DOHH2 (cell line): ENCODE results near the gene POLD4.

Experiments
- H3F3A ChIP-seq: fragments of 200-600 bp; sonication (generic), shearing (Covaris generic); 2 replicates; pipeline ENCODE4 v1.6.0; 2016; ENCODE audit warnings: antibody characterized with exemption, mild to moderate bottlenecking; ENCODE audit not compliant: control insufficient read depth, insufficient read depth
- H3K27ac ChIP-seq: fragments of 200-600 bp; sonication (generic); 2 replicates; pipeline ENCODE4 v1.5.1; 2014; ENCODE audit warnings: low read depth, mild to moderate bottlenecking, low read length, moderate library complexity
- H3K27me3 ChIP-seq: fragments of 200-600 bp; sonication (generic); 2 replicates; pipeline ENCODE4 v1.6.1; 2014; ENCODE audit warnings: mild to moderate bottlenecking, low read length, mixed read lengths; ENCODE audit not compliant: control insufficient read depth
- H3K36me3 ChIP-seq: fragments of 200-600 bp; sonication (generic); 2 replicates; pipeline ENCODE4 v1.6.1; 2014; ENCODE audit warnings: mild to moderate bottlenecking, low read length, moderate library complexity, mixed read lengths; ENCODE audit not compliant: control insufficient read depth
- H3K4me1 ChIP-seq: fragments of 200-600 bp; sonication (generic); 2 replicates; pipeline ENCODE4 v1.6.1; 2014; ENCODE audit warnings: mild to moderate bottlenecking, low read length, mixed read lengths; ENCODE audit not compliant: control insufficient read depth
- H3K4me2 ChIP-seq: fragments of 200-600 bp; sonication (generic); 2 replicates; pipeline ENCODE4 v1.6.0; 2014; ENCODE audit warnings: mild to moderate bottlenecking, low read length, moderate library complexity
- H3K4me3 ChIP-seq: fragments of 200-600 bp; sonication (generic); 2 replicates; pipeline ENCODE4 v1.5.1; 2014; ENCODE audit warnings: mild to moderate bottlenecking, low read length, mixed read lengths
- H3K79me2 ChIP-seq: fragments of 200-600 bp; sonication (generic); 2 replicates; pipeline ENCODE4 v1.6.1; 2014; ENCODE audit warnings: mild to moderate bottlenecking, low read length, mixed read lengths; ENCODE audit not compliant: control insufficient read depth
- H3K9me2 ChIP-seq: fragments of 200-600 bp; sonication (generic); replicated peaks from 2 replicates; pipeline ENCODE4 v1.6.1; 2014; ENCODE audit warnings: mild to moderate bottlenecking, low read length, mixed read lengths; ENCODE audit not compliant: control insufficient read depth
- H3K9me3 ChIP-seq: fragments of 200-600 bp; sonication (generic); 2 replicates; pipeline ENCODE4 v1.6.1; 2014; ENCODE audit warnings: antibody characterized with exemption, low read length, mixed read lengths; ENCODE audit not compliant: control insufficient read depth, insufficient read depth
- H4K20me1 ChIP-seq: fragments of 200-600 bp; sonication (generic); 2 replicates; pipeline ENCODE4 v1.6.0; 2014; ENCODE audit warnings: low read depth, mild to moderate bottlenecking, antibody characterized with exemption, low read length, moderate library complexity; ENCODE audit not compliant: control insufficient read depth, insufficient read depth
- EZH2phosphoT487 ChIP-seq: fragments of 200-600 bp; sonication (generic); IDR thresholded peaks from 2 replicates; pipeline ENCODE4 v1.6.1; 2017; ENCODE audit warnings: borderline replicate concordance, mild to moderate bottlenecking, antibody characterized with exemption, low read length, moderate library complexity, mixed read lengths
- TF ChIP-seq, protein P1 (sequence below): fragments of 200-600 bp; sonication (generic); IDR thresholded peaks from one replicate; pipeline ENCODE4 v1.5.1; 2014; ENCODE audit warnings: antibody characterized with exemption, mild to moderate bottlenecking, low read depth, low read length; ENCODE audit not compliant: poor library complexity, severe bottlenecking

POLD4 gene

DNA sequence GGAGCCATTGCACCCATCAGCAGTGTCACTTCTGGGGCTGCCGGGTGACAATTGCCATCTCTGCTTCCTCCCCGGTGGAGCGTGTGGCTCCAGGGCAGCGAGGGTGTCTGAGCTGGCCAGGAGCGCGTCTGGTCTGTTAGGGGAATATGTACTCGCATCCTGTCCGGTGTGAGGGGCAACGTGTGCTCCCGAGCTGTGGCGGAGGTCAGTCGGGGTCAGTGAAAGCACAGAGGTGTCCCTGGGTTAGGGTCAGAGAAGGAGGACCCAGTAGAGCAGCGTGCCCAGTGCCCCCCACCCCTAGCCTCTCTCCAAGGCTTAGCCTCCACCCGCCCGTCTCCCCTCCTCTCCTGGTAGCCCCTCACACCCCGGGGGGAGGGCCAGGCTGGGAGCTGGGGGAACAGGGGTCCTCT is 18.6 kb upstream of the POLD4 start:
- Histone ChIP-seq H3K79me2 (peaks cover 73% of the 10 kb centered on the region), H3K9me3 (no peaks in the 10 kb centered on the region), H3K27me3 (no peaks in the 10 kb centered on the region), H3K4me3 (peak overlapping the region; percentile 96), H3K4me2 (peak overlapping the region; percentile 99), H3K36me3 (peaks cover 22% of the 10 kb centered on the region), H3K9me2 (no peaks in the 10 kb centered on the region), H3F3A (peaks cover 3% of the 10 kb centered on the region; the same call in 1 of the 2 replicates), H3K4me1 (peaks cover 82% of the 10 kb centered on the region), H4K20me1 (peaks cover 15% of the 10 kb centered on the region), H3K27ac (no peak overlapping the region)
- TF ChIP-seq, protein P1, sequence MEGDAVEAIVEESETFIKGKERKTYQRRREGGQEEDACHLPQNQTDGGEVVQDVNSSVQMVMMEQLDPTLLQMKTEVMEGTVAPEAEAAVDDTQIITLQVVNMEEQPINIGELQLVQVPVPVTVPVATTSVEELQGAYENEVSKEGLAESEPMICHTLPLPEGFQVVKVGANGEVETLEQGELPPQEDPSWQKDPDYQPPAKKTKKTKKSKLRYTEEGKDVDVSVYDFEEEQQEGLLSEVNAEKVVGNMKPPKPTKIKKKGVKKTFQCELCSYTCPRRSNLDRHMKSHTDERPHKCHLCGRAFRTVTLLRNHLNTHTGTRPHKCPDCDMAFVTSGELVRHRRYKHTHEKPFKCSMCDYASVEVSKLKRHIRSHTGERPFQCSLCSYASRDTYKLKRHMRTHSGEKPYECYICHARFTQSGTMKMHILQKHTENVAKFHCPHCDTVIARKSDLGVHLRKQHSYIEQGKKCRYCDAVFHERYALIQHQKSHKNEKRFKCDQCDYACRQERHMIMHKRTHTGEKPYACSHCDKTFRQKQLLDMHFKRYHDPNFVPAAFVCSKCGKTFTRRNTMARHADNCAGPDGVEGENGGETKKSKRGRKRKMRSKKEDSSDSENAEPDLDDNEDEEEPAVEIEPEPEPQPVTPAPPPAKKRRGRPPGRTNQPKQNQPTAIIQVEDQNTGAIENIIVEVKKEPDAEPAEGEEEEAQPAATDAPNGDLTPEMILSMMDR = no peak
- no peak for TF ChIP-seq EZH2phosphoT487

DNA sequence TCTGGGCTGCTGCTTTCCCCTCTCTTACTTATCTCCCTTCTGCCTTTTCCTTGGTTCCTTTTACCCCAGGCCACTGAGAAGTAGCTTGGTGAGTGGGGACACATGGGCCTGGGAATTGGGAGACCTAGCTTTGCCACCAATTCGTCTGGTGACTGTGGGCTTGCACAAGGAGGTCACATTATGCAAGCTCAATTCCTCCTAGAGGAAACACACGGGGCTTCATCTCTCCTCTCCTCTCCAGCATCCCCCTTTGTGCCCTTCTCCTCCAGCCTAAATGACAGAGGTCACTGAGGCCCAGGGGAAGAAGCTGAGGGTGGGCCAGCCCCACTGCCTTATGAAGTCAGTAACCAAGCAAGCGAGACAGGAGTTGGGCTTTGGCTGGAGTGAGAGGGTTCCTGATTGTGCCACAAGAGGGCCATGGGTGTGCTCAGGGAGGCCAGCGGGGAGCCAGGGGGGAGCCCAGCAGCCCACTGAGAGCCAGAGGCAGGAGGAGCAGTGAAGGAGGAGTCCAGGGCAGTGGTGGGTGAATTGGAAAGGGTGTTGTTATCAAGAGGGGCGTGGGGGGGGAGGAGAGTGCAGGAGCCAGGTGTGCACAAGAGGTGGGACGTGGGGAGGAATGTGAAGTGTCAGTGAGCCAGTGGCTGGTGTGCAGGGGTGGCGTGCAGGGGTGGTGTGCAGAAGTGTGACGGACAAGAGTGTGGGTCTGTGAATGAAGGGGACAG is 18.0 kb upstream of the POLD4 start:
- peaks cover 25% of the 10 kb centered on the region for H3K36me3 ChIP-seq
- H3K4me3 ChIP-seq = peak overlapping the region; percentile 96
- no peak for TF ChIP-seq EZH2phosphoT487
- TF ChIP-seq, protein P1 = peak; percentile 63
- peaks cover 15% of the 10 kb centered on the region for H4K20me1 ChIP-seq
- no peaks in the 10 kb centered on the region for H3K27me3 ChIP-seq
- no peaks in the 10 kb centered on the region for H3K9me2 ChIP-seq
- H3K27ac ChIP-seq = no peak overlapping the region
- peaks cover 86% of the 10 kb centered on the region for H3K4me1 ChIP-seq
- H3K4me2 ChIP-seq = peak overlapping the region; percentile 99
- H3K9me3 ChIP-seq = no peaks in the 10 kb centered on the region
- H3K79me2 ChIP-seq = peaks cover 79% of the 10 kb centered on the region
- H3F3A ChIP-seq = peaks cover 3% of the 10 kb centered on the region; the same call in 1 of the 2 replicates

DNA sequence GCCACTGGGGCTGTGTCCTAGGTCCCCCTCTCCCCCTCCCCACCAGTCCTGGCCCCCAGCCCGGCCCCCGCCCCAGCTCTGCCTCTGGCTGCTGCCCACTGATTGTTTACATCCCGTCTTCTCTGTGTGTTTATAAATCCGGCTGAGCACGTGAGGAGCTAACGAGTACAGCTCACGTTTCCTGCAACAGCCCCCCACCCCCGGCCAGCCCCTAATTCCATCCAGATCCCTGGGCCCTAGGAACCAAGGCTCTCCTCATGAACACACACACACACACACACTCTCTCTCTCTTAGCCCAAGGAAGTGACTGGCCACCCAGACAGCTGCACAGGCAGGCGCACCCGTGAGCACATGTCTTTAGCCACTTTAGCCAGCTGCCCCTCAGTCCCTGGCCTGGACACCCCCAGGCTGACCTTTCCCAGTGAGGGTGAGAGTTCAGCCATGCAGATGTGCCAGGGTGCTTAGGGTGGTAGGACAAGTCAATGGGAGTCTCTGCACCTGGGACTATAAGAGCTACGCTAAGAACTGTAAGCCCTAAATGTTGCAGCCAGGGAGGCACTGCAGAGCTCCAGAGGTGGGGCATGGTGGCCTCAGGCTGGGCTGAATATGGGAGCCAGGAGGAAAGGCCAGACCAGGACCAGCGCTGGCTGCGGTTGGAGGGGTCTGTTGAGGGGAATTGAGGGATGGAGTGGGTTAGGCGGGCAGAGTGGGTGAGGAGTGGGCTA is 17.2 kb upstream of the POLD4 start:
- H3F3A ChIP-seq = peaks cover 6% of the 10 kb centered on the region; the same call in 1 of the 2 replicates
- H3K4me1 ChIP-seq = peaks cover 86% of the 10 kb centered on the region
- no peaks in the 10 kb centered on the region for H3K9me2 ChIP-seq
- no peak overlapping the region for H3K27ac ChIP-seq
- peaks cover 84% of the 10 kb centered on the region for H3K79me2 ChIP-seq
- peaks cover 15% of the 10 kb centered on the region for H4K20me1 ChIP-seq
- H3K27me3 ChIP-seq = no peaks in the 10 kb centered on the region
- TF ChIP-seq, protein P1 = no peak
- no peak for TF ChIP-seq EZH2phosphoT487
- H3K9me3 ChIP-seq = no peaks in the 10 kb centered on the region
- no peak overlapping the region for H3K4me3 ChIP-seq
- peaks cover 33% of the 10 kb centered on the region for H3K36me3 ChIP-seq
- H3K4me2 ChIP-seq = peak overlapping the region; percentile 99
